Measurements from ENCODE around the gene KRT32. TPM values are rescaled to one million over a fixed set of nuclear protein-coding genes. Genes with fewer than 3 reads are reported as not detected.

The KRT32 gene
- total and polyA plus RNA-seq, 7 donors, result 0.12 to 0.31 (median 0.15) TPM; not detected in 4

DNA sequence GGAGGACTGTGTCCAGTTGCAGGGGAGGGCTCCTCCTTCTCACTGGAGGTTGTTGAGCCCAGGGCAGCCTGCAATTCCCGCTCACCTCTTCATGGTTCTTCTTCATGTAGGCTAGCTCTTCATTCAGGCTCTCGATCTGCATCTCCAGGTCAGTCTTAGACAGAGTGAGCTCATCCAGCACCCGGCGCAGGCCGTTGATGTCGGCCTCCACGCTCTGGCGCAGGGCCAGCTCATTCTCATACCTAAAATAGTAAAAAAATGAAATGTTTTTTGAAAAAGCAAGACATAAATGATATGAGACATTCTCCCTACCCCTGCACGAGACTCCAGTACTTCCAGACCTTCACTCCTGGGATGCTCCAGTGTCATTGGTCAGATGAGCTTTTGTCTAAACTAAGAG, 36.0 kb upstream of the KRT32 start:
- 78 to 80% (median 79%) methylated on average over 9 of the region's 9 CpGs for WGBS, 3 donors
- intact Hi-C loops (cut with DNase I), result no loop called here
- H3K36me3 ChIP-seq (ENCODE audit: insufficient read depth in 1 of 2, low read depth in 1 of 2), result no peaks in the 10 kb centered on the region

DNA sequence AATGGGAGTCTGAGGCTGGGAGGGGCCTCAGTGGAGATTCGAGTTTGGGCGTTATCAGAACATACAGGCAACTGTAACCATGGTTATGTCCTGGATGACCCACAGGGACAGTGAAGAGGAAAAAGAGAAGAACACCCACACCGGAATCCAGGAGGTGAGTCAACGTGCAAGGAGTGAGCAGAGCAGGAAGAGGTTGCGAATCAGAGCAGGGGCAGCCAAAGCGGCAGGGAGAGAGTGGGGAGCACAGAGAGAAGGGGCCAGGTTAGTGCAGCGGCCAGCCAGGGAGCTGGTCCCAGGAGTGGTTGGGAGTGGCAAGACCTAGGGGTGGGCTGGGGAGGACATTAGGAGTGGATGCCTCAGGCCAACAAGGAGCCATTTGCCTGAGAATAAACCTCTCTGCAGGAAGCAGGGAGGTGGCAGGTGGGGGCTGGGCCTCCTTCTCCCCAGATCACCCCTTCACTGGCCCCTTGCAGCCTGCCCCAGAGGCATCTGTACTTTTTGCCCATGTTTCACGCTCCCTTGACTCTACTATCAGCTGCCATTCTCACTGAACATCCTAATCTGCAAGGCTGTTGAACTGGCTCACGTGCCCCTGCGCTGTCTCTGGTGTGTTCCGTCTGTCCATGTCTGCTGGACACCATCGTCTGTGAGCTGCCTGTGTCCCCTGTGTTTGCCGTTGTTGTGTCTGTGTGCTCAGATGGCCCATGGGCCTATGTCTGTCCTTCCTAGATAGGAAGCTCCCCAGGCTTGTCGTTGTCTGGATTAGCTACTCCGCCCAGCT, 33.1 kb upstream of the KRT32 start:
- DNase-seq (no peak), ATAC-seq (no peak)
- 68 to 75% (median 69%) methylated on average over 15 of the region's 15 CpGs for WGBS, 3 donors
- Histone ChIP-seq H3K27ac (no peak overlapping the region), H3K4me3 (no peak overlapping the region), H3K4me1 (no peaks in the 10 kb centered on the region), H3K36me3 (ENCODE audit: insufficient read depth in 1 of 2, low read depth in 1 of 2) (no peaks in the 10 kb centered on the region), H3K27me3 (ENCODE audit: insufficient read depth in 3 of 3, low read length in 2 of 3) (peaks cover 0 to 3% (median 3%) of the 10 kb centered on the region in 3 donors), H3K9me3 (no peaks in the 10 kb centered on the region)
- intact Hi-C loops (cut with DNase I), result no loop called here
- TF ChIP-seq, protein P1, sequence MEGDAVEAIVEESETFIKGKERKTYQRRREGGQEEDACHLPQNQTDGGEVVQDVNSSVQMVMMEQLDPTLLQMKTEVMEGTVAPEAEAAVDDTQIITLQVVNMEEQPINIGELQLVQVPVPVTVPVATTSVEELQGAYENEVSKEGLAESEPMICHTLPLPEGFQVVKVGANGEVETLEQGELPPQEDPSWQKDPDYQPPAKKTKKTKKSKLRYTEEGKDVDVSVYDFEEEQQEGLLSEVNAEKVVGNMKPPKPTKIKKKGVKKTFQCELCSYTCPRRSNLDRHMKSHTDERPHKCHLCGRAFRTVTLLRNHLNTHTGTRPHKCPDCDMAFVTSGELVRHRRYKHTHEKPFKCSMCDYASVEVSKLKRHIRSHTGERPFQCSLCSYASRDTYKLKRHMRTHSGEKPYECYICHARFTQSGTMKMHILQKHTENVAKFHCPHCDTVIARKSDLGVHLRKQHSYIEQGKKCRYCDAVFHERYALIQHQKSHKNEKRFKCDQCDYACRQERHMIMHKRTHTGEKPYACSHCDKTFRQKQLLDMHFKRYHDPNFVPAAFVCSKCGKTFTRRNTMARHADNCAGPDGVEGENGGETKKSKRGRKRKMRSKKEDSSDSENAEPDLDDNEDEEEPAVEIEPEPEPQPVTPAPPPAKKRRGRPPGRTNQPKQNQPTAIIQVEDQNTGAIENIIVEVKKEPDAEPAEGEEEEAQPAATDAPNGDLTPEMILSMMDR (IDR thresholded peaks at IDR 0.05), result no peak

More for the DNA sequence above, 36.0 kb upstream of the KRT32 start:
- peaks cover 0 to 3% (median 3%) of the 10 kb centered on the region in 3 donors for H3K27me3 ChIP-seq (ENCODE audit: insufficient read depth in 3 of 3, low read length in 2 of 3)
- TF ChIP-seq, protein P1 (IDR thresholded peaks at IDR 0.05), result no peak
- no peaks in the 10 kb centered on the region for H3K4me1 ChIP-seq
- ATAC-seq (no peak), DNase-seq (no peak)
- H3K27ac ChIP-seq, result no peak overlapping the region
- H3K4me3 ChIP-seq, result no peak overlapping the region
- no peaks in the 10 kb centered on the region for H3K9me3 ChIP-seq

DNA sequence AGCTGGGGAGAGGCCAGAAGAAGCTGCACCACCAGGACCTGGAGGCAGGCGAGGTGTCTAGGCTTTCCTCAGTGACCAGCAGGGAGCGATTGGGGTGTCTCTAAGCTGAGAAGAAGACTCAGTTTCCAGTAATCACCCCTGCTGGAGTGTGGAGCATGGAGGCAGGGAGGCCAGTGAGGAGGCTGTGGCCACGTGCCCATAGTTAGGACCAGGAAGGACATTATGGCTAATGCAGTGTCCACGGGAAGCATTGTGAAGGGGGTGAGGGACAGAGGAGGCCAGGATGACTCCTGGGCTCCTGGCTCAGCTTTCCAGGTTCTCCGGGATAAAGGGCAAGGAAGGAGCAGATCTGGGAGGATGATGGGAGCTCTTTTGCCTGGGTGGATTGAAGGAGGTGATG, 32.5 kb upstream of the KRT32 start:
- no peaks in the 10 kb centered on the region for H3K36me3 ChIP-seq (ENCODE audit: insufficient read depth in 1 of 2, low read depth in 1 of 2)
- no peaks in the 10 kb centered on the region for H3K9me3 ChIP-seq
- TF ChIP-seq, protein P1 (IDR thresholded peaks at IDR 0.05), result no peak
- H3K27me3 ChIP-seq (ENCODE audit: insufficient read depth in 3 of 3, low read length in 2 of 3), result peaks cover 0 to 3% (median 3%) of the 10 kb centered on the region in 3 donors
- ATAC-seq (no peak), DNase-seq (no peak)
- 74 to 77% (median 75%) methylated on average over 5 of the region's 5 CpGs for WGBS, 3 donors
- H3K4me3 ChIP-seq, result no peak overlapping the region
- intact Hi-C loops (cut with DNase I), result no loop called here
- H3K4me1 ChIP-seq, result no peaks in the 10 kb centered on the region
- no peak overlapping the region for H3K27ac ChIP-seq

DNA sequence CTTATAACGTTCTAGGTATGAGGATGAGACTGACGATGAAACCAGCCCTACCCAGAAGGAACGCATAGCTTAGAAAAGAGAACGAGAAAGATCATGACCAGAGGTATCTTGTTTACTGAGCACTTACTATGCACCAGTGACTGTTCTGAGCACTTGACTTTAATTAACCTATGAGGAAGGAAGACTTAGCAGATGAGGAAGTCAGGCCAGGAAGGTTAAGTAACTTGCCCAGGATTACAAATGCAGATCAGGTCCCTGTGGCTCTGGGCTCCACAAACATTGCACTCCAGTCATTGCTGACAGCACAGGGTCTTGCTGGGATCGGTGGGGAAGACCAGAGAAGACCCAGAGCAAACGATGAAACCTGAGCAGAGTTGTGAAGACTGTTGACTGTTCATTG, 31.1 kb upstream of the KRT32 start:
- no peaks in the 10 kb centered on the region for H3K4me1 ChIP-seq
- 59 to 63% (median 60%) methylated on average over 6 of the region's 6 CpGs for WGBS, 3 donors
- TF ChIP-seq, protein P1 (IDR thresholded peaks at IDR 0.05), result no peak
- peaks cover 0 to 3% (median 3%) of the 10 kb centered on the region in 3 donors for H3K27me3 ChIP-seq (ENCODE audit: insufficient read depth in 3 of 3, low read length in 2 of 3)
- DNase-seq (no peak), ATAC-seq (no peak)
- intact Hi-C loops (cut with DNase I), result no loop called here
- no peak overlapping the region for H3K4me3 ChIP-seq
- H3K27ac ChIP-seq, result no peak overlapping the region
- no peaks in the 10 kb centered on the region for H3K9me3 ChIP-seq
- H3K36me3 ChIP-seq (ENCODE audit: insufficient read depth in 1 of 2, low read depth in 1 of 2), result no peaks in the 10 kb centered on the region

Measured in psoas muscle (tissue), 8 donors.